Large intestine (tissue), 3 donors: ENCODE data around the gene DZANK1. TPM values are rescaled to one million over a fixed set of nuclear protein-coding genes. Genes with fewer than 3 reads are reported as not detected.

Experiments
- DNase-seq, 2 donors: peaks; one replicate each; pipeline versions ENCODE4 v3.0.0 to v3.0.0-alpha.2; 2013
- H3K27ac ChIP-seq: one replicate; pipeline ENCODE4 v1.5.1; 2013; ENCODE audit warnings: low read length
- H3K27me3 ChIP-seq: 2 replicates; pipeline ENCODE4 v1.6.1; 2013; ENCODE audit warnings: low read length; ENCODE audit not compliant: control insufficient read depth, insufficient read depth
- H3K36me3 ChIP-seq: 2 replicates; pipeline ENCODE4 v1.6.1; 2013; ENCODE audit warnings: low read length; ENCODE audit not compliant: control insufficient read depth, insufficient read depth
- H3K4me1 ChIP-seq: one replicate; pipeline ENCODE4 v1.6.1; 2013; ENCODE audit warnings: low read length; ENCODE audit not compliant: control insufficient read depth, insufficient read depth
- H3K4me3 ChIP-seq: one replicate; pipeline ENCODE4 v1.5.1; 2013; ENCODE audit warnings: low read length
- H3K9me3 ChIP-seq: one replicate; pipeline ENCODE4 v1.6.1; 2013; ENCODE audit warnings: mild to moderate bottlenecking, low read depth, low read length, moderate library complexity; ENCODE audit not compliant: control insufficient read depth
- WGBS: methylation state at CpG from one replicate; pipeline ENCODE4 v1.1.5; 2013; ENCODE audit warnings: low lambda C conversion rate; ENCODE audit not compliant: insufficient coverage; 5-methylcytosine and 5-hydroxymethylcytosine counted together
- polyA plus RNA-seq: library from polyadenylated mRNA; unstranded; fragments of 120-200 nt; gene quantifications from one replicate; pipeline ENCODE4 v1.2.1, GENCODE V29; 2013

DZANK1 gene
- polyA plus RNA-seq, 1 donor: 2.4 TPM

DNA sequence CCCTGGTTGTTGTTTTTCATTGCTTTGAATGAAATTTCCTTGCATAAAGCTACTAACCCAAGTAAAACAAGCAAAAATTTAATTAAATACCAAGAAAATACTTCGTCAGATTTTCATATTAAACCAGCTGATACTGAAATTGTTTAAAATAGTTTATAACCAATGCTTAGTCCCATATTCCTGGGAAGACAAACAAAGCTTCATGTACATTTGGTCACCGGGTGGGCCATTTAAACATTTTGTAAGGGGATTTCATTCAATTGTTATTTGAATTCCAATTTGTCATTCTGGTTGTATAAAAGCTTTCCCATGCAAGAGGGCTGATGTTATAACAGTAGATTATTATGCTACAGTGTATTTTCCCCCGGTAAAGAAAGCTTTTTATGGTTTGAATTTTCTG lies 30.8 kb upstream of the DZANK1 start:
- no peaks in the 10 kb centered on the region for H3K27me3 ChIP-seq
- WGBS: 100% methylated on average over 1 of the region's 3 CpGs
- no peaks in the 10 kb centered on the region for H3K9me3 ChIP-seq
- H3K36me3 ChIP-seq: peaks cover 9% of the 10 kb centered on the region
- no peak for DNase-seq
- no peak overlapping the region for H3K27ac ChIP-seq
- no peak overlapping the region for H3K4me3 ChIP-seq
- H3K4me1 ChIP-seq: no peaks in the 10 kb centered on the region

GRCh38 chr20:18496740-18497592 lies 30.1 kb upstream of the DZANK1 start, which contains the start of gene RBBP9:
Gene RBBP9 (minus strand): TSS chr20:18497225. CDS start chr20:18497167, 58 bp downstream.
- peaks cover 12% of the 10 kb centered on the region for H3K36me3 ChIP-seq
- DNase-seq: peak; percentile 86 to 90
- WGBS: 0% methylated on average over 5 of the region's 31 CpGs
- peak within 1 kb of the TSS; percentile 43 for H3K27ac ChIP-seq
- no peaks in the 10 kb centered on the region for H3K4me1 ChIP-seq
- H3K27me3 ChIP-seq: no peaks in the 10 kb centered on the region
- no peaks in the 10 kb centered on the region for H3K9me3 ChIP-seq
- peak within 1 kb of the TSS; percentile 78 for H3K4me3 ChIP-seq

DNA sequence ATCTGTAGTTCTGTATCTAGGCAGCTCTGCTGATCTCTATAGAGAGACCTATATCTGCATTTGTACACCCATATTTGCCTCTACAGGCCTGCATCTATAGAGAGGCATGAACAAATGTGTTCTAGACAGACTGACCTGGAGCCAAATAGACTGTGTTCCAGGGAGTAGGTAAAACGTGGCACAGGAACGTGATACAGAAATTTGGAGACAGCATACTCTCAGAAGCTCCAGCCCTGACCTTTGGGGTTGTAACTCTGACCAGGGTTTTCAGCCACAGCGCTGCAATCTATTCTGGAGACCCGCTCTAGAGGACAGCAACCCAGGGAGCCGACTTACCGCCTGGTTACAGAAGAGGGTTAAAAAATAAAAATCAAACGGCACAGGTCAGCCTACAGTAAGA lies 29.2 kb upstream of the DZANK1 start:
- H3K27ac ChIP-seq: no peak overlapping the region
- WGBS: 0% methylated on average over 1 of the region's 7 CpGs
- H3K9me3 ChIP-seq: no peaks in the 10 kb centered on the region
- DNase-seq: peak; percentile 4
- H3K4me1 ChIP-seq: no peaks in the 10 kb centered on the region
- H3K4me3 ChIP-seq: peak overlapping the region; percentile 78
- peaks cover 14% of the 10 kb centered on the region for H3K36me3 ChIP-seq
- H3K27me3 ChIP-seq: no peaks in the 10 kb centered on the region

GRCh38 chr20:18488301-18488700 lies 21.5 kb upstream of the DZANK1 start:
- no peak overlapping the region for H3K27ac ChIP-seq
- no peaks in the 10 kb centered on the region for H3K4me1 ChIP-seq
- no peak for DNase-seq
- no peaks in the 10 kb centered on the region for H3K9me3 ChIP-seq
- H3K36me3 ChIP-seq: peaks cover 54% of the 10 kb centered on the region
- H3K4me3 ChIP-seq: no peak overlapping the region
- WGBS: 100% methylated on average over 1 of the region's 3 CpGs
- no peaks in the 10 kb centered on the region for H3K27me3 ChIP-seq

DNA sequence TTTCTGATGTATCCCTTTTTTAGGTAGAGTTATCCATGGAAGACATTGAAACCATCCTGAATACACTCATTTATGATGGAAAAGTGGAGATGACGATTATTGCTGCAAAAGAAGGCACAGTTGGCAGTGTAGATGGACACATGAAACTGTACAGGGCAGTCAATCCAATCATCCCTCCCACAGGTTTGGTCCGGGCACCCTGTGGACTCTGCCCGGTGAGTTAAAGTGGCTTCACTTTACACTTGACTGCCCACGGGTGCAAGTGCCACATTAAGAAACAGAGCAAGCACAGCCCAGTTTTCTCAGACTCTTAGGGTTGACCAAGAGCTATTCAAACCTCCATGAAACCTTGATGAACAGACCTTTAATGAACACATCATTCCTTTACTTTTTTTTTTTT lies 14.8 kb upstream of the DZANK1 start:
- WGBS: no CpG with 5 or more reads among the region's 4 CpGs
- Histone ChIP-seq H3K27me3 (no peaks in the 10 kb centered on the region), H3K4me3 (no peak overlapping the region), H3K4me1 (no peaks in the 10 kb centered on the region), H3K9me3 (no peaks in the 10 kb centered on the region), H3K27ac (no peak overlapping the region), H3K36me3 (peaks cover 39% of the 10 kb centered on the region)
- no peak for DNase-seq

- peaks cover 44% of the 10 kb centered on the region for H3K36me3 ChIP-seq
- no peak overlapping the region for H3K27ac ChIP-seq
- H3K27me3 ChIP-seq: no peaks in the 10 kb centered on the region
- no peaks in the 10 kb centered on the region for H3K4me1 ChIP-seq
- no peak overlapping the region for H3K4me3 ChIP-seq
- H3K9me3 ChIP-seq: no peaks in the 10 kb centered on the region
- DNase-seq: no peak
- WGBS: no CpG with 5 or more reads among the region's 1 CpG
Observed at GRCh38 chr20:18477821-18478220, 11.0 kb upstream of the DZANK1 start.

DNA sequence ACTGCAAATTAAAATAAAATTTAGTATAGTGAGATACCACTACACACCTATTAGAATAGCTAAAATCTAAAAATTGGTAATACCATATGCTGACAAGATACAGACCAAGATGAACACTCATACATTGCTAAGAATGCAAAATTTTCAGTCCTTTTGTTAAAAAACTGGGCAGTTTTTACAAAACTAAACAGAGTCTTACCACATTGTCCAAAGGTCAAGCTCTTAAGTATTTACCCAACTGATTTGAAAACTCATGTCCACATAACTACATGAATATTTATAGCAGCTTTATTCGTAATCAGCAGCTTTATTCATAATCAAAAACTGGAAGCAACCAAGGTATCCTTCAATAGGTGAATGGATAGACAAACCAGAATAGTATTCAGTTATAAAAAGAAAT lies 10.4 kb upstream of the DZANK1 start:
- no CpG with 5 or more reads among the region's 1 CpG for WGBS
- no peak overlapping the region for H3K27ac ChIP-seq
- no peaks in the 10 kb centered on the region for H3K4me1 ChIP-seq
- no peaks in the 10 kb centered on the region for H3K27me3 ChIP-seq
- DNase-seq: no peak
- no peak overlapping the region for H3K4me3 ChIP-seq
- no peaks in the 10 kb centered on the region for H3K9me3 ChIP-seq
- H3K36me3 ChIP-seq: peaks cover 38% of the 10 kb centered on the region

DNA sequence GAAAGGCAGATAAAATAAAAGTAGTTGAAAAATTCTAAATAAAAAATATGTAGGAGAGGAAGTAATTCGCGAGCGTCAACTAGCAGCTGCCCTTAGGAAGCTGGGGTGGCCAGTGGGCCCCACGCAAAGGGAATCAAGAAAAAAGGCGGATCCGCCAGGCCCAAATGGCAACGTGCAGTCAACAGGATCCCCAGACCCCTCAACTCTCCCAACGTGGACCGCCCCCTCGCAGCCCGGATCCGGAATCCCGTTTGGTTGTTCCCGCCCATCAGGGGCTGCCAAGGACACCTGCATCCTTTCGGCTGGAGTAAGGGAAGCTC lies 296 bp downstream of the DZANK1 start:
- DNase-seq: no peak
- peak overlapping the region; percentile 10 for H3K27ac ChIP-seq
- H3K27me3 ChIP-seq: no peaks in the 10 kb centered on the region
- no CpG with 5 or more reads among the region's 15 CpGs for WGBS
- H3K4me1 ChIP-seq: no peaks in the 10 kb centered on the region
- H3K9me3 ChIP-seq: no peaks in the 10 kb centered on the region
- H3K4me3 ChIP-seq: peak overlapping the region; percentile 91
- peaks cover 21% of the 10 kb centered on the region for H3K36me3 ChIP-seq

DNA sequence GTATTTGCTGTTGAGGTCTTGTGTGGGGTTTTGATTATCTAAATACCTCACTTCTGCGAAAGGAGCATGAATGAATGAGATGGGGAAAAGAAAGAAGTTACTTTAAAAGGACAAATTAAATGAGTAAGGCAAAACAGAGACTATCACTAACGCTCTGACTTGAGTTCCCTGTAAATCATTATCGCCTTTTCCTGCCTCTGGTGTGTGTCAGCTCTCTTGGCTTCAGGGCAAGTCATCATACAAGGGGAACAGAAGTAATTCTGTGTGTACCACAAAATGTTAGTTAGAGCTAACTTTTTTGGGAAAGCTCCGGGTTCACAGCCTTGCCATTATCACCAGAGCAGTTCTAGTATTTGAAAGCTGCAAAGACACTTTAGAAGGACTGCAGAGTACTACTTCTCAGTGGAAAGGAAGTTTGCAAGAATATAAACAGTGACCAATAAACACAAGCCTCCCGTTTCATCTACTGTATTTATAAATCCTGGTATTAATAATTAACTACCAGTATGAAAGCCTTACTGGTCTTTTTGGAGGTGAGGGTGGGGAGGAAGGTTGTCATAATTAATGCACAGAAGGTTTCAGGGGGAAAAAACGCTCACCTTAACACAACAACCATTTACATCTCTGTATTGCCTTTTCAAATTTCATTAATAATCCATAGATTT lies 1.2 kb downstream of the DZANK1 start:
- no peaks in the 10 kb centered on the region for H3K4me1 ChIP-seq
- H3K4me3 ChIP-seq: no peak overlapping the region
- H3K9me3 ChIP-seq: no peaks in the 10 kb centered on the region
- 74% methylated on average over 2 of the region's 6 CpGs for WGBS
- no peaks in the 10 kb centered on the region for H3K27me3 ChIP-seq
- no peak for DNase-seq
- H3K27ac ChIP-seq: no peak overlapping the region
- H3K36me3 ChIP-seq: peaks cover 12% of the 10 kb centered on the region

DNA sequence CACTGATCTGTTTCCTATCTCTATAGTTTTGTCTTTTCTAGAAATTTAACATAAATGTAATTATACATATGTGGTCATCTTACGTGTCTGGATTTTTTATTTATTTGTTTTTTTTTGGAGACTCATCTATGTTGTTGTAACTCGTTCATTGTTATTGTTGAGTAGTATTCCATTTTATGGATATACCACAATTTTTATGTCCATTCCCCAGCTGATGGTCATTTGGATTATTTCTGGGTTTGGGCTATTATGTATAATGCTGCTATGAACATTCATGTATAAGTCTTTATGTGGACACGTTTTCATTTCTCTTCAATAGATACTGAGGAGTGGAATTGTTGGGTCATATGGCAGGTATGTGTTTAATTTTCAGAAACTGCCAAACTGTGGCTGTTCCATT lies 10.2 kb downstream of the DZANK1 start:
- no peak for DNase-seq

More for the DNA sequence above, 10.2 kb downstream of the DZANK1 start:
- no peaks in the 10 kb centered on the region for H3K27me3 ChIP-seq
- H3K4me3 ChIP-seq: no peak overlapping the region
- H3K4me1 ChIP-seq: no peaks in the 10 kb centered on the region
- H3K27ac ChIP-seq: no peak overlapping the region
- H3K36me3 ChIP-seq: no peaks in the 10 kb centered on the region
- WGBS: 93% methylated on average over 3 of the region's 3 CpGs
- no peaks in the 10 kb centered on the region for H3K9me3 ChIP-seq
